ENCODE data around the gene RPEL1. TPM values are rescaled to one million over a fixed set of nuclear protein-coding genes. Genes with fewer than 3 reads are reported as not detected.

The RPEL1 gene
- total RNA-seq, 1 donor from 2014 or later: not detected

DNA sequence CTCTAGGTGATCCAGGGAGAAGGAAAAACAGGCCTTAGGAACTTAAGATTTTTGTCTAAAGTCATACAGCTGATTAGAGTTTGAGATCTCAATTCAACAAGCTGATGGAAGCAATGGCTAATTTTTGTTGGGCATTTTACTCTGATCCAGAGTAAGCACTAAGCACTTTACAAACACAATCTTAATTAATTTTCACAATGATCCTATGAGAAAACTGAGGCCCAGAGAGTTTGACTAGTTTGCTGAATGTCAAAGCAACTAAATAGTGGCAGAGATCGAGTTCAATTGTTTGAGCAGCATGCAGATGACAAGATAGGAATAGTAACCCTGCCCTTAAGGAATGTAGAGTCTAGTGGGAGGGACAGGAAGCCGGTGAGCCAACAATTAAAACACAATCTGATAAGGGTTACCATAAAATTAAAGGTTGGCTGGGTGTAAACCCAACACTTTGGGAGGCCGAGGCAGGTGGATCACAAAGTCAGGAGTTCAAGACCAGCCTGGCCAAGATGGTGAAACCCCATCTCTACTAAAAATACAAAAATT, 13.5 kb upstream of the RPEL1 start:
- no peak for DNase-seq (ENCODE audit: extremely low spot score, unreplicated experiment)
- Mint-ChIP-seq H3K4me3 (no peak overlapping the region), H3K4me1 (ENCODE audit: unreplicated experiment) (peaks cover 5% of the 10 kb centered on the region), H3K27ac (peak overlapping the region; percentile 53), H3K36me3 (no peaks in the 10 kb centered on the region), H3K27me3 (no peaks in the 10 kb centered on the region), H3K9me3 (peaks cover 4% of the 10 kb centered on the region)
- no peak for TF ChIP-seq CTCF (conservative IDR thresholded peaks at IDR 0.05)

DNA sequence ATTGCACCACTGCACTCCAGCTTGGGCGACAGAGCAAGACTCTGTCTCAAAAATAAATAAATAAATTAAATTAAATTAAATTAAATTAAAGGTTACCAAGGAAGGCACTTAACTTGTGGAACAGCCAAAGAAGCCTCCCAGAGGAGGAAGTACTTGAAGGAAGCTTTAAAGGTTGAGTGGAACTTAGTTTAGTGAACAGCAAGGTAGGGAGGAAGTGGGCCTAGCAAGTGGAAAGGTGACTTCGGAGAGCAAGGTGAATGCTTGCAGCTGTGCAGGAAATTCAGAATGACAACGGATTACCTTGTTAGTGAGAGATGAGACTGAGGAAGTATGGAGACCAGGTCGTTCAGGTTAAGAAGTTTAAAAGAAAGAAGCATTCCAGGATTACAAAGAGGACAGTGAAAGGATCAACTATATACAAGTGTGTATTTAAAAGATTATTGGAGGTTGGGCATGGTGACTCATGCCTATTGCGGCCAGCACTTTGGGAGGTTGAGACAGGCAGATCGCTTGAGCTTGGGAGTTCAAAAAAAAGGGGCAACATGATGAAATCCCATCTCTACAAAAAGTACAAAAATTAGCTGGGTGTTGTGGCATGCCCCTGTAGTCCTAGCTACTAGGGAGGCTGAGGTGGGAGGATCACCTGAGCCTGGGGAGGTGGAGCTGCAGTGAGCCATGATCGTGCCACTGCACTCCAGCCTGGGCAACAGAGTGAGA, 12.8 kb upstream of the RPEL1 start:
- H3K27me3 Mint-ChIP-seq: no peaks in the 10 kb centered on the region
- no peak for DNase-seq (ENCODE audit: extremely low spot score, unreplicated experiment)

DNA sequence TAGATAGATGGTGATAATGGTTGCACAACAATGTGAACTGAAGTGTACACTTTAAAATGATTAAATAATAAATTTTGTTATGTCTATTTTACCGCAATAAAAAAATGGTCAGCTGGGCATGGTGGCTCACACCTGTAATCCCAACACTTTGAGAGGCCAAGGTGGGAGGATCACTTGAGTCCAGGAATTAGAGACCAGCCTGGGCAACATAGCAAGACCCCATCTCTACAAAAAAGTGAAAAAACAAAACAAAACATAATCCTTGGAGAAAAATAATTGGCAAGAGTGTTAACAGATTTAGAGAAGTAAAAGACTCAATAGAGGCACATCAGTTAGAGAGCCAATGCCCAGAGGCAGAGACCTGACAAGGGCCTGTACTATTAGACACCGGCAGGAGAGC, 9.9 kb upstream of the RPEL1 start:
- no peaks in the 10 kb centered on the region for H3K27me3 Mint-ChIP-seq
- peaks cover 12% of the 10 kb centered on the region for H3K4me1 Mint-ChIP-seq (ENCODE audit: unreplicated experiment)
- no peak for TF ChIP-seq CTCF (conservative IDR thresholded peaks at IDR 0.05)
- DNase-seq (ENCODE audit: extremely low spot score, unreplicated experiment): no peak
- H3K36me3 Mint-ChIP-seq: no peaks in the 10 kb centered on the region
- no peak overlapping the region for H3K4me3 Mint-ChIP-seq
- peaks cover 4% of the 10 kb centered on the region for H3K9me3 Mint-ChIP-seq
- peak overlapping the region; percentile 67 for H3K27ac Mint-ChIP-seq

More for the DNA sequence above, 12.8 kb upstream of the RPEL1 start:
- Mint-ChIP-seq H3K36me3 (no peaks in the 10 kb centered on the region), H3K4me3 (no peak overlapping the region), H3K27ac (peak overlapping the region; percentile 44), H3K9me3 (peaks cover 4% of the 10 kb centered on the region), H3K4me1 (ENCODE audit: unreplicated experiment) (peaks cover 5% of the 10 kb centered on the region)
- no peak for TF ChIP-seq CTCF (conservative IDR thresholded peaks at IDR 0.05)

DNA sequence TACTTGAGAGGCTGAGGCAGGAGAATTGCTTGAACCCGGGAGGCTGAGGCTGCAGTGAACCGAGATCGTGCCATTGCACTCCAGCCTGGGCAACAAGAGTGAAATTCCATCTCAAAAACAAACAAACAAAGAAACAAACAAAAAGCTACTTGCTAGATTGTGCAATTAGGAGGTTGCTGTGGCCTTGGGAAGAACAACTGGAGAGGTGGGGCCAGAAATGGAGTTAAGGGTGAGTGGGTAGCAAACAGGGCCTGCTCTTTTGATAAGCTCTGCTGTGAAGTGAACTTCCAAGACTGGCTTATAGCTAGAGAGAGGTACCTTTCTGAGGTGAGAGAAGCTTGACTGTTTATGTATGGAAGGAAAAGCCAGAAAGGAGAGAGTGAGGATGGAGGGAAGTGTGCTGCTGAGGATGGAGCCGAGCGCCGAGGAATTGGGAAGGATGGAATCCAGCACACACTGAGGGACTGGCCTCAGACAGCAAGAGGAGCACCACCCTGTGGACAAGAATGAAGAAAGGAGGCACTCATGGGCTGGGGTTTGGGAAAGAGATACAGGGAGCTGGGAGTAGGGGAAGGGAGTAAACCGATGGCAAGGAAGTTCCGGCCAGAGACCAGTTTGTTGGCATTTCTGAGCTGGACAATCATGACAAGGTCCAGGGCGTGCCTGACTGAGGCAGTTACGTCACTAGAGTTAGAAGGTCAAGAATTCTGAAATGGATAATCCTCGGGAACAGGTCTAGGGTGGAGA, 7.0 kb upstream of the RPEL1 start:
- Mint-ChIP-seq H3K36me3 (no peaks in the 10 kb centered on the region), H3K27me3 (no peaks in the 10 kb centered on the region), H3K4me1 (ENCODE audit: unreplicated experiment) (peaks cover 11% of the 10 kb centered on the region), H3K4me3 (peak overlapping the region; percentile 68), H3K9me3 (no peaks in the 10 kb centered on the region), H3K27ac (peak overlapping the region; percentile 97)
- DNase-seq (ENCODE audit: extremely low spot score, unreplicated experiment): no peak
- peak; percentile 31 for TF ChIP-seq CTCF (conservative IDR thresholded peaks at IDR 0.05)

- no peak for DNase-seq (ENCODE audit: extremely low spot score, unreplicated experiment)
- H3K4me1 Mint-ChIP-seq (ENCODE audit: unreplicated experiment): peaks cover 14% of the 10 kb centered on the region
- H3K4me3 Mint-ChIP-seq: peak overlapping the region; percentile 57
- TF ChIP-seq CTCF (conservative IDR thresholded peaks at IDR 0.05): no peak
- peak overlapping the region; percentile 99 for H3K27ac Mint-ChIP-seq
- H3K9me3 Mint-ChIP-seq: no peaks in the 10 kb centered on the region
- H3K36me3 Mint-ChIP-seq: no peaks in the 10 kb centered on the region
- H3K27me3 Mint-ChIP-seq: no peaks in the 10 kb centered on the region
Observed at GRCh38 chr10:103241262-103242011, 4.2 kb upstream of the RPEL1 start.
